Duodenal mucosa (tissue), 2 donors: Measurements from ENCODE around the gene DAZ4.
"Not testable (repeated sequence)": the region's sequence is repeated elsewhere in the genome, so short reads cannot be mapped to it uniquely, and the experiment has no call there.

Experiments
- H3K27ac ChIP-seq: one replicate; pipeline ENCODE4 v1.7.0; 2013; ENCODE audit warnings: low read depth, low read length
- H3K27me3 ChIP-seq, 2 donors: one replicate each; pipeline ENCODE4 v1.7.0; 2013; ENCODE audit warnings: low read length in 2 of 2, control low read depth in 1 of 2; ENCODE audit not compliant: insufficient read depth in 2 of 2, control insufficient read depth in 1 of 2
- H3K36me3 ChIP-seq, 2 donors: one replicate each; pipeline ENCODE4 v1.7.0; 2013; ENCODE audit warnings: low read length in 2 of 2, control low read depth in 1 of 2; ENCODE audit not compliant: insufficient read depth in 2 of 2, control insufficient read depth in 1 of 2
- H3K4me1 ChIP-seq, 2 donors: one replicate each; pipeline ENCODE4 v1.7.0; 2013; ENCODE audit warnings: low read length in 2 of 2, control low read depth in 1 of 2; ENCODE audit not compliant: insufficient read depth in 2 of 2, control insufficient read depth in 1 of 2
- H3K4me3 ChIP-seq, 2 donors: one replicate each; pipeline ENCODE4 v1.7.0; 2013; ENCODE audit warnings: low read length in 2 of 2, low read depth in 1 of 2
- H3K9ac ChIP-seq, 2 donors: one replicate each; pipeline ENCODE4 v1.7.0; 2013; ENCODE audit warnings: low read length in 2 of 2, low read depth in 1 of 2
- H3K9me3 ChIP-seq, 2 donors: one replicate each; pipeline ENCODE4 v1.7.0; 2013; ENCODE audit warnings: low read length in 2 of 2, control low read depth in 1 of 2; ENCODE audit not compliant: control insufficient read depth in 1 of 2

DAZ4 gene, protein sequence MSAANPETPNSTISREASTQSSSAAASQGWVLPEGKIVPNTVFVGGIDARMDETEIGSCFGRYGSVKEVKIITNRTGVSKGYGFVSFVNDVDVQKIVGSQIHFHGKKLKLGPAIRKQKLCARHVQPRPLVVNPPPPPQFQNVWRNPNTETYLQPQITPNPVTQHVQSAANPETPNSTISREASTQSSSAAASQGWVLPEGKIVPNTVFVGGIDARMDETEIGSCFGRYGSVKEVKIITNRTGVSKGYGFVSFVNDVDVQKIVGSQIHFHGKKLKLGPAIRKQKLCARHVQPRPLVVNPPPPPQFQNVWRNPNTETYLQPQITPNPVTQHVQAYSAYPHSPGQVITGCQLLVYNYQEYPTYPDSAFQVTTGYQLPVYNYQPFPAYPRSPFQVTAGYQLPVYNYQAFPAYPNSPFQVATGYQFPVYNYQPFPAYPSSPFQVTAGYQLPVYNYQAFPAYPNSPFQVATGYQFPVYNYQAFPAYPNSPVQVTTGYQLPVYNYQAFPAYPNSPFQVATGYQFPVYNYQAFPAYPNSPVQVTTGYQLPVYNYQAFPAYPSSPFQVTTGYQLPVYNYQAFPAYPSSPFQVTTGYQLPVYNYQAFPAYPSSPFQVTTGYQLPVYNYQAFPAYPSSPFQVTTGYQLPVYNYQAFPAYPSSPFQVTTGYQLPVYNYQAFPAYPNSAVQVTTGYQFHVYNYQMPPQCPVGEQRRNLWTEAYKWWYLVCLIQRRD

GRCh38 chrY:24833619-24834018 is at the start of gene DAZ4:
DAZ4 (plus strand) TSS chrY:24833919; CDS start chrY:24834127, 208 bp downstream.
- not testable (repeated sequence) for H3K9ac ChIP-seq, H3K27ac ChIP-seq, H3K4me1 ChIP-seq, H3K9me3 ChIP-seq, H3K27me3 ChIP-seq, H3K36me3 ChIP-seq, H3K4me3 ChIP-seq

DNA sequence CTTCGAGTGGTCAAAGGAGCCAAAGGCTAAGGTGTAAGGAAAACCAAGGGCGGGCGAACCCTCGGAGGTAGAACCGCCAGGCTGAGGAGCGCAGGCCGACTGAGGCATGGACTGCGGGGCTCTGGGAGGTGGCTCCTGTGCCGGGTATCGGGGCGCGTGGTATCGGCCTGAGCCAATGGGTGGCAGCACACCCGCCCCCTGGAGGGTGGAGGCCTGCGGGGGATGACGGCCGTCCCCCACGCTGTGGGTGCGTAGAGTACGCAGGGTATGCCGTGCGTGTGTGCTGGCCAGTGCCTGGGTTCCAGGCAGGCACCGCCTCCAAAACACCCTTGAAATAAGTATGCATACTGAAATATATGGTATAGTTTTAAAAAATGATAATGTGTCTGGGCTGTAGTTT is 20.4 kb upstream of the DAZ4 start, which contains the start of gene DAZ3:
DAZ3 (minus strand) TSS at position 101 of the 400 bp plus-strand sequence. CDS start 208 bp downstream, outside the sequence.
- H3K36me3 ChIP-seq, H3K4me3 ChIP-seq, H3K4me1 ChIP-seq, H3K27ac ChIP-seq, H3K9me3 ChIP-seq, H3K27me3 ChIP-seq, H3K9ac ChIP-seq: not testable (repeated sequence)

GRCh38 chrY:24821836-24822235 is 11.9 kb upstream of the DAZ4 start:
- H3K27ac ChIP-seq, H3K9ac ChIP-seq, H3K4me1 ChIP-seq, H3K4me3 ChIP-seq, H3K36me3 ChIP-seq, H3K9me3 ChIP-seq, H3K27me3 ChIP-seq: not testable (repeated sequence)

DNA sequence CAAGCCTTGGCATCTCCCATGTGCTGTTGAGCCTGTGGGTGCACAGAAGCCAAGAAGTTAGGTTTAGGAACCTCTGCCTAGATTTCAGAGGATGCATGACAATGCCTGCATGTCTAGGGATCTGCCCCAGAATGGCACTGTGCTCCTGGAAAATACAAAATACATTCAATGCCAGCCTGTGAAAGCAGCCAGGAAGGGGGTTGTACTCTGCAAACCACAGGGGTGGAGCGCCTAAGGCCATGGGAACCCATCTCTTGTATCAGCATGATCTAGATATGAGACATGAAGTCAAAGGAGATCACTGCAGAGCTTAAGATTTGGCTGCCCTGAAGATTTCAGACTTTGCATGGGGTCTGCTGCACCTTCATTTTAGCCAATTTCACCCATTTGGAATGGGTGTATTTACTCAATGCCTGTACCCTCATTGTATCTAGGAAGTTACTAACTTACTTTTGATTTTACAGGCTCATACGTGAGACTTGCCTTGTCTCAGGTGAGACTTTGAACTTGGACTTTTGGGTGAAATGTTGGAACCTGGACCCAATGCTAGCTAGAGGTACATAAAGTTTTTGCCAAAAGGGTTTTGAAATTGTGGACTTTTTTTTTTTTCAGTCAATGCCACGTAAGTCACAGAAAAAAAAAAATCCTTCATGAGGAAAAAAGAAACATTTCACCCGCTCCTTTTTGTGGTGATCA is 9.4 kb upstream of the DAZ4 start:
- H3K9ac ChIP-seq, H3K27me3 ChIP-seq, H3K4me3 ChIP-seq, H3K4me1 ChIP-seq, H3K9me3 ChIP-seq, H3K36me3 ChIP-seq, H3K27ac ChIP-seq: not testable (repeated sequence)

DNA sequence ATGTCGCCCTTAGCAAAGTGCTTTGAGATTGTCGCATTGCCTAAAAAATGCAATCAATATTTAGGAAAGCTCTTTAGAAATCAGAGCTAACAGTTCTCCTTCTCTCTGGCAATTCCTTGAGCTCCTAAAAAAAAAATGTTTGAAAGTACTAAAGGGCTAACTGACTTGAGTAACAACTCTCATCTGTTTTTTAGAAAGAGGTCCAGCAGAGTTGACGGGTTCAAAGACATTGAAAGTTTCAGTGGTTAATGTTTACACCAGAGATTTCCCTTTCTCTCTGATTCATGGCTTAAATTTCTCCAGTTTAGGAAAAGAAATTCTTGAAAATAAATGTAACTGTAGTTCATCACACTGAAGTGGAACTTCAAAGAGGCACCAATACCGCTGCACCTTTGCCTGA is 8.7 kb upstream of the DAZ4 start:
- H3K27me3 ChIP-seq, H3K9ac ChIP-seq, H3K4me3 ChIP-seq, H3K27ac ChIP-seq, H3K4me1 ChIP-seq, H3K36me3 ChIP-seq, H3K9me3 ChIP-seq: not testable (repeated sequence)
